HepG2 (cell line): ENCODE data around the gene SRSF4. TPM values are rescaled to one million over a fixed set of nuclear protein-coding genes. Genes with fewer than 3 reads are reported as not detected.

Experiments
- BHLHE40 ChIP-seq: IDR thresholded peaks from 2 replicates; pipeline ENCODE4 v1.6.1; 2011; ENCODE audit warnings: low read length, improper control_type of control experiment
- CENPT ChIP-seq: sonication (generic); formaldehyde crosslinking; IDR thresholded peaks from 2 replicates; pipeline ENCODE4 v1.8.0; 2022; ENCODE audit warnings: low read depth, mild to moderate bottlenecking, moderate library complexity, missing genetic modification reagents
- LCORL ChIP-seq, 2 experiments: fragments of 450-650 bp in 1 of 2; sonication (generic) in 1 of 2; formaldehyde crosslinking in 1 of 2; IDR thresholded peaks; 2 replicates each; pipeline versions ENCODE4 v1.5.0 to v1.6.1; 2017 to 2020; ENCODE audit warnings: antibody characterized with exemption in 1 of 2, missing genetic modification reagents in 1 of 2
- MIXL1 ChIP-seq: IDR thresholded peaks from 2 replicates; pipeline ENCODE4 v1.6.1; 2016
- NBN ChIP-seq: fragments of 450-650 bp; conservative IDR thresholded peaks from 2 replicates; pipeline ENCODE4 v1.6.1; 2017
- NCOA1 ChIP-seq: sonication (generic); formaldehyde crosslinking; IDR thresholded peaks from 2 replicates; pipeline ENCODE4 v1.9.0; 2021; ENCODE audit warnings: missing genetic modification reagents
- NFIB ChIP-seq: sonication (generic); formaldehyde crosslinking; IDR thresholded peaks from 2 replicates; pipeline ENCODE4 v1.9.0; 2021; ENCODE audit warnings: missing genetic modification reagents, mild to moderate bottlenecking, borderline replicate concordance
- PAWR ChIP-seq: sonication (generic); formaldehyde crosslinking; IDR thresholded peaks from 2 replicates; pipeline ENCODE4 v1.4.0; 2020; ENCODE audit warnings: missing genetic modification reagents, mild to moderate bottlenecking, borderline replicate concordance
- ZNF274 ChIP-seq: sonication (generic); formaldehyde crosslinking; IDR thresholded peaks from 2 replicates; pipeline ENCODE4 v1.5.1; 2020; ENCODE audit warnings: mild to moderate bottlenecking, missing genetic modification reagents
- ZNF326 ChIP-seq: sonication (generic); formaldehyde crosslinking; IDR thresholded peaks from 2 replicates; pipeline ENCODE4 v1.4.0; 2020; ENCODE audit warnings: missing genetic modification reagents, borderline replicate concordance
- ZNF446 ChIP-seq: sonication (generic); formaldehyde crosslinking; IDR thresholded peaks from 2 replicates; pipeline ENCODE4 v1.5.0; 2020; ENCODE audit warnings: mild to moderate bottlenecking, missing genetic modification reagents
- ZNF567 ChIP-seq: sonication (generic); formaldehyde crosslinking; IDR thresholded peaks from 2 replicates; pipeline ENCODE4 v1.8.1; 2023; ENCODE audit warnings: mild to moderate bottlenecking, missing genetic modification reagents, borderline replicate concordance
- ZNF737 ChIP-seq: sonication (generic); formaldehyde crosslinking; IDR thresholded peaks from 2 replicates; pipeline ENCODE4 v1.5.0; 2020; ENCODE audit warnings: missing genetic modification reagents, mild to moderate bottlenecking, borderline replicate concordance
- polyA plus RNA-seq, 8 experiments: library from polyadenylated mRNA; depleted of rRNA in 3 of 8; stranded (reverse) in 7 of 8; unstranded in 1 of 8; fragments of >200 nt; fragmentation: Illumina TruSeq in 4 of 8; extraction: Trizol in 4 of 8; gene quantifications; 2 replicates each; pipeline versions ENCODE4 v1.2.1 to v1.2.3, GENCODE V29; 2011 to 2016; ENCODE audit warnings: low read depth in 4 of 8, missing spikeins in 1 of 8, mixed read lengths in 1 of 8; ENCODE audit not compliant: insufficient read depth in 1 of 8
- total RNA-seq, 5 experiments: library from RNA; depleted of rRNA; stranded (reverse); fragments of >200 nt; fragmentation: Illumina TruSeq; extraction: Trizol; gene quantifications; 2 replicates each; pipeline ENCODE4 v1.2.3, GENCODE V29; 2016; ENCODE audit warnings: low read depth in 1 of 5
- TF ChIP-seq, protein P1 (sequence below): sonication (generic); formaldehyde crosslinking; conservative IDR thresholded peaks from 2 replicates; pipeline ENCODE4 v1.8.0; 2022; ENCODE audit warnings: missing genetic modification reagents
- TF ChIP-seq, protein P2 (sequence below): sonication (generic); formaldehyde crosslinking; IDR thresholded peaks from 2 replicates; pipeline ENCODE4 v1.4.0; 2020; ENCODE audit warnings: mild to moderate bottlenecking, missing genetic modification reagents
- TF ChIP-seq, protein P3 (sequence below), 2 experiments: sonication (generic) in 1 of 2; formaldehyde crosslinking in 1 of 2; IDR thresholded peaks; 2 replicates each; pipeline versions ENCODE4 v1.6.1 to v1.9.0; 2014 to 2022; ENCODE audit warnings: antibody characterized with exemption in 1 of 2, borderline replicate concordance in 1 of 2, inconsistent platforms in 1 of 2, low read depth in 1 of 2, missing genetic modification reagents in 1 of 2

Gene SRSF4
- total and polyA plus RNA-seq, 2 of the 13 experiments (the other 11 are each of a cell fraction or from before 2014, with no cell fraction given): 37.7 to 50.9 TPM

DNA sequence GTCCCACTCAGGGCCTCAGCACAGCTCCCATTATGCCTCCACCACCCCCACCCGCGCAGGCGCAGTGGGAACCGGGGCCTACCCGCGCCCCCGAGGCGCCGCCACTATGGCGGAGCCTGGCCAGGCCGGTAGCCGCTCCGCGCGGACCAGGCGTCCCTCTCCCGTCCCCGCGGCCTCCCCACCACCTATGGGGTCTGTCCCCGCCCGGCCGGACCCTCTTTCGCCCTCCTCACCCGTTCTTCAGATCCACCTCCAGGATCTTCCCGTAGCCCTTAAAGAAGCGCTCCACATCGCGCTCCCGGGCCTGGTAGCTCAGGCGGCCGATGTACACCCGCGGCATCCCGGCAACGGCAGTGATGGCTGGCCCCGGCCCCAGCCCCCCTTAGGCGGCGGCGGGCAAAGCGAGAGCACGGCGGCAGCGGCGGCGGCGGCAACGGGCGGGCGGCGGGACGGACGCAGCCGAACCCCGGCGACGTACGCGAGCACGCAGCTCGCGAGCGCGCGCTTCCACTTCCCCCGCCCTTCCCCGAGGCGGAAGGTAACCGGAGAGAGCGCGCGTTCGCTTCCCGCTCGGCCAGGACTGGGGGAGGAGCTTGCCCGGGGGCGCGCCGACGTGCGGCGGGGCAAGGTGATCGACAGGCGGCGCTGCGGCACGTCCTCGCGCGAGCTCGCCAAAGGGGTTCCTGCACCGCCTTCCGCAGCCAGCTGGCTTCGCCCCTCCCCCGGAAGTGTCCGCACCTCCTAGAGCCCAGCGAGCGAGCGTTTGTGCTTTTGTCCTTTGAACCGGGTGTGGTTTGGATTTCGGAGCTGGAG lies at the start of gene SRSF4 (continued):
- TF ChIP-seq NFIB (CRISPR knock-in tag): no peak
- TF ChIP-seq, protein P1, sequence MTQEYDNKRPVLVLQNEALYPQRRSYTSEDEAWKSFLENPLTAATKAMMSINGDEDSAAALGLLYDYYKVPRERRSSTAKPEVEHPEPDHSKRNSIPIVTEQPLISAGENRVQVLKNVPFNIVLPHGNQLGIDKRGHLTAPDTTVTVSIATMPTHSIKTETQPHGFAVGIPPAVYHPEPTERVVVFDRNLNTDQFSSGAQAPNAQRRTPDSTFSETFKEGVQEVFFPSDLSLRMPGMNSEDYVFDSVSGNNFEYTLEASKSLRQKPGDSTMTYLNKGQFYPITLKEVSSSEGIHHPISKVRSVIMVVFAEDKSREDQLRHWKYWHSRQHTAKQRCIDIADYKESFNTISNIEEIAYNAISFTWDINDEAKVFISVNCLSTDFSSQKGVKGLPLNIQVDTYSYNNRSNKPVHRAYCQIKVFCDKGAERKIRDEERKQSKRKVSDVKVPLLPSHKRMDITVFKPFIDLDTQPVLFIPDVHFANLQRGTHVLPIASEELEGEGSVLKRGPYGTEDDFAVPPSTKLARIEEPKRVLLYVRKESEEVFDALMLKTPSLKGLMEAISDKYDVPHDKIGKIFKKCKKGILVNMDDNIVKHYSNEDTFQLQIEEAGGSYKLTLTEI (CRISPR knock-in tag): no peak
- TF ChIP-seq BHLHE40: 0 out of 2 replicates have a peak, but pooled peaks have one; percentile 43
- TF ChIP-seq ZNF446: peak; percentile 72; the same call in 1 of the 2 replicates
- no peak for TF ChIP-seq ZNF567 (CRISPR knock-in tag)
- TF ChIP-seq, protein P2, sequence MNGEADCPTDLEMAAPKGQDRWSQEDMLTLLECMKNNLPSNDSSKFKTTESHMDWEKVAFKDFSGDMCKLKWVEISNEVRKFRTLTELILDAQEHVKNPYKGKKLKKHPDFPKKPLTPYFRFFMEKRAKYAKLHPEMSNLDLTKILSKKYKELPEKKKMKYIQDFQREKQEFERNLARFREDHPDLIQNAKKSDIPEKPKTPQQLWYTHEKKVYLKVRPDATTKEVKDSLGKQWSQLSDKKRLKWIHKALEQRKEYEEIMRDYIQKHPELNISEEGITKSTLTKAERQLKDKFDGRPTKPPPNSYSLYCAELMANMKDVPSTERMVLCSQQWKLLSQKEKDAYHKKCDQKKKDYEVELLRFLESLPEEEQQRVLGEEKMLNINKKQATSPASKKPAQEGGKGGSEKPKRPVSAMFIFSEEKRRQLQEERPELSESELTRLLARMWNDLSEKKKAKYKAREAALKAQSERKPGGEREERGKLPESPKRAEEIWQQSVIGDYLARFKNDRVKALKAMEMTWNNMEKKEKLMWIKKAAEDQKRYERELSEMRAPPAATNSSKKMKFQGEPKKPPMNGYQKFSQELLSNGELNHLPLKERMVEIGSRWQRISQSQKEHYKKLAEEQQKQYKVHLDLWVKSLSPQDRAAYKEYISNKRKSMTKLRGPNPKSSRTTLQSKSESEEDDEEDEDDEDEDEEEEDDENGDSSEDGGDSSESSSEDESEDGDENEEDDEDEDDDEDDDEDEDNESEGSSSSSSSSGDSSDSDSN: peak; percentile 79
- TF ChIP-seq NBN: no peak
- peak; percentile 75; the same call in 1 of the 2 replicates for TF ChIP-seq CENPT (CRISPR knock-in tag)
- TF ChIP-seq, protein P3, sequence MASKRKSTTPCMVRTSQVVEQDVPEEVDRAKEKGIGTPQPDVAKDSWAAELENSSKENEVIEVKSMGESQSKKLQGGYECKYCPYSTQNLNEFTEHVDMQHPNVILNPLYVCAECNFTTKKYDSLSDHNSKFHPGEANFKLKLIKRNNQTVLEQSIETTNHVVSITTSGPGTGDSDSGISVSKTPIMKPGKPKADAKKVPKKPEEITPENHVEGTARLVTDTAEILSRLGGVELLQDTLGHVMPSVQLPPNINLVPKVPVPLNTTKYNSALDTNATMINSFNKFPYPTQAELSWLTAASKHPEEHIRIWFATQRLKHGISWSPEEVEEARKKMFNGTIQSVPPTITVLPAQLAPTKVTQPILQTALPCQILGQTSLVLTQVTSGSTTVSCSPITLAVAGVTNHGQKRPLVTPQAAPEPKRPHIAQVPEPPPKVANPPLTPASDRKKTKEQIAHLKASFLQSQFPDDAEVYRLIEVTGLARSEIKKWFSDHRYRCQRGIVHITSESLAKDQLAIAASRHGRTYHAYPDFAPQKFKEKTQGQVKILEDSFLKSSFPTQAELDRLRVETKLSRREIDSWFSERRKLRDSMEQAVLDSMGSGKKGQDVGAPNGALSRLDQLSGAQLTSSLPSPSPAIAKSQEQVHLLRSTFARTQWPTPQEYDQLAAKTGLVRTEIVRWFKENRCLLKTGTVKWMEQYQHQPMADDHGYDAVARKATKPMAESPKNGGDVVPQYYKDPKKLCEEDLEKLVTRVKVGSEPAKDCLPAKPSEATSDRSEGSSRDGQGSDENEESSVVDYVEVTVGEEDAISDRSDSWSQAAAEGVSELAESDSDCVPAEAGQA (IDR thresholded peaks at IDR 0.05; ENCODE audit: low read depth): peak; percentile 53; the same call in 1 of the 2 replicates
- TF ChIP-seq, protein P3 (CRISPR knock-in tag; IDR thresholded peaks at IDR 0.05; ENCODE audit: borderline replicate concordance): no peak
- TF ChIP-seq PAWR: no peak
- no peak for TF ChIP-seq ZNF737 (CRISPR knock-in tag)
- TF ChIP-seq MIXL1 (CRISPR knock-in tag): peak; percentile 61
- 0 out of 2 replicates have a peak, but pooled peaks have one; percentile 68 for TF ChIP-seq ZNF326
- TF ChIP-seq NCOA1 (CRISPR knock-in tag): 0 out of 2 replicates have a peak, but pooled peaks have one; percentile 57
- peak; percentile 96 for TF ChIP-seq ZNF274 (CRISPR knock-in tag)
- TF ChIP-seq LCORL (IDR thresholded peaks at IDR 0.05): peak; percentile 70; the same call in 1 of the 2 replicates
- TF ChIP-seq LCORL (CRISPR knock-in tag; IDR thresholded peaks at IDR 0.05): peak; percentile 96
